Activated T-helper 2 cell treated with anti-CD3 and anti-CD28 coated beads, Interferon-gamma antibody, Interleukin-2, Interleukin-4, amounts not matched to agents 10 μg/mL and 5 μg/mL and 100 μg/mL, durations not matched to agents 14 hours and 24 hours and 36 hours (primary cell): ENCODE measurements around the gene RNF180. TPM values are rescaled to one million over a fixed set of nuclear protein-coding genes. Genes with fewer than 3 reads are reported as not detected.

Experiments
- DNase-seq: peaks from one replicate; pipeline ENCODE4 v3.0.0; 2021; ENCODE audit warnings: low spot score
- H3K27ac Mint-ChIP-seq: one replicate; pipeline ENCODE4 v1.8.0; 2021; ENCODE audit warnings: mixed read lengths
- H3K27me3 Mint-ChIP-seq: one replicate; pipeline ENCODE4 v1.8.0; 2021; ENCODE audit warnings: low read depth, mixed read lengths
- H3K36me3 Mint-ChIP-seq: one replicate; pipeline ENCODE4 v1.8.0; 2021; ENCODE audit warnings: low read depth, mixed read lengths
- H3K4me1 Mint-ChIP-seq: one replicate; pipeline ENCODE4 v1.8.0; 2021; ENCODE audit warnings: low read depth, mixed read lengths
- H3K4me3 Mint-ChIP-seq: one replicate; pipeline ENCODE4 v1.8.0; 2021; ENCODE audit warnings: low read depth, mild to moderate bottlenecking, moderate library complexity, mixed read lengths
- H3K9me3 Mint-ChIP-seq: one replicate; pipeline ENCODE4 v1.8.0; 2021; ENCODE audit warnings: mixed read lengths
- intact Hi-C: fragments of 100-400 bp; cut with micrococcal nuclease; formaldehyde crosslinking; loops from one replicate; pipeline ENCODE4 v1.15.1; 2023
- total RNA-seq: library from RNA; stranded (reverse); gene quantifications from 2 replicates; pipeline ENCODE4 v1.2.3, GENCODE V29; 2022

RNF180 gene
- total RNA-seq, 1 donor from 2014 or later, result not detected

DNA sequence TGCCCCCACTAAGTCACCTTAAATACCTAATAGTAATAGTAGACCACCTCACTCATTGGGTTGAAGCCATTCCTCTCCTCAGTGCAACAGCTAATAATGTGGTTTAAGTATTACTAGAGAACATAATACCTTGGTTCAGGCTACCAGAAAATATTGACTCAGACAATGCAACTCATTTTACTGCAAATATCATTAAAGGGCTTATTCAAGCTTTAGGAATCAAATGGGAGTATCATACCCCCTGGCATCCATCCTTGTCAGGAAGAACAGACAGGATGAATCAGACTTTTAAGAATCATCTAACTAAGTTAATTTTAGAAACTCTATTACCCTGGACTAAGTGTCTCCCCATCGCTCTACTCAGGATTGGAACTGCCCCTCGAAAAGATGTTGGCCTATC is 6.8 kb upstream of the RNF180 start:
- intact Hi-C loops, result no loop called here
- Mint-ChIP-seq H3K36me3 (no peaks in the 10 kb centered on the region), H3K27me3 (peaks cover 2% of the 10 kb centered on the region), H3K4me1 (no peaks in the 10 kb centered on the region), H3K27ac (no peak overlapping the region), H3K9me3 (peaks cover 3% of the 10 kb centered on the region), H3K4me3 (no peak overlapping the region)
- DNase-seq, result no peak

DNA sequence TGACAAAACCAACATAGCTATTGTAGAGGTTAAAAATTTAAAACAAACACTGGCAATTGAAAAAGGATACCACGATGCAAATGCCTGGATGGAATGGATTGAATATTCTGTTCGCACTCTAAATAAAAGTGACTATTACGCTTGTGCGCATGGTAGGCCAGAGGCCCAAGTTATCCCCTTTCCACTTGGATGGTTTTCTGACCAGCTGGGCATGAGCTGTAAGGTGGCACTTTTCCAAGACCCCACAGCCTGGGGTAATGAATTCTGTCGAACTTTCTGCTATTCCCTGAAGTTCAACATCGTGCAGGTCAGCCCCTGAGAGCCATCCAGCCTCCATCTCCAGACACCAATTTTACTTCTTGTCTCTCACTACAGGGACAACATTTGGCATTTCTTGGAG is 5.4 kb upstream of the RNF180 start:
- peaks cover 13% of the 10 kb centered on the region for H3K27me3 Mint-ChIP-seq
- H3K9me3 Mint-ChIP-seq, result no peaks in the 10 kb centered on the region
- no peaks in the 10 kb centered on the region for H3K36me3 Mint-ChIP-seq
- H3K27ac Mint-ChIP-seq, result no peak overlapping the region
- no peak for DNase-seq
- no peak overlapping the region for H3K4me3 Mint-ChIP-seq
- H3K4me1 Mint-ChIP-seq, result no peaks in the 10 kb centered on the region
- intact Hi-C loops, result no loop called here

DNA sequence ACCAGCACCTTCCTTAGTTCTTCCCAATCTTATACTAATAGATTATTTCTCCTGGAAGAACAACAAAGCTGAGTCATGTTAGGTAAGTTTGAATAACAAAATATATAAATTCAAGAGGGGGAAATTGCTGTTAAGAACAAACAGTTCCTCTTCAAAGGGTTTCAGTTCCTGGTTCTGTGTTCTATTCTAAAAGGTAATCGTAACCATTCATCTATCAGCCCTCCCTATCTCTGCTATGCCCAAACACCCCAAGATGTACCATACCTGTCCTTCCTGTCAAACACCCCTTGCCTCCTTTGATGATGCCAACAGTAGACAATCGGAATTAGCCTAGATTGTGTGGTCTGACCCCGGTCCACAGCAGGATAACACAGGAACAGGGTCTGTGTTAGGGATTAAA is 4.2 kb upstream of the RNF180 start:
- no peaks in the 10 kb centered on the region for H3K4me1 Mint-ChIP-seq
- no peaks in the 10 kb centered on the region for H3K36me3 Mint-ChIP-seq
- H3K4me3 Mint-ChIP-seq, result no peak overlapping the region
- no peak for DNase-seq
- peaks cover 20% of the 10 kb centered on the region for H3K27me3 Mint-ChIP-seq
- no peak overlapping the region for H3K27ac Mint-ChIP-seq
- no peaks in the 10 kb centered on the region for H3K9me3 Mint-ChIP-seq
- intact Hi-C loops, result no loop called here

DNA sequence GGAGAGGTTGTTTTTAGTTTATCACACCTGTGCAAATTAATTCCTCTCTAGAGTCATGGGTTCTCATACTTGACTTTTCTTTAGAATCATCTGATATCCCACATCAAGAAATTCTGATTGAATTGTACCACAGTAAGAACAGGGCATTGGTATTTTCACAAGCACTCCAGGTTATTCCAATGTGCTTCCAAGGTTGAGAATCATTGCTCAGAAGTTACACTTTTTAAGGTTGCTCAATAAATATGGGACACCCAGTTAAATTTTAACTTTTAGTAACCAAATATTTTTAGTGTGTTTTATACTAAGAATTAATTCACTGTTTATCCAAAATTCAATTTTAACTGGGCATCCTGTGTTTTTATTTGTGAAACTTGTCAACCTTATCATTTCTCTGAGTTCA is 2.5 kb upstream of the RNF180 start:
- Mint-ChIP-seq H3K36me3 (no peaks in the 10 kb centered on the region), H3K4me3 (no peak overlapping the region), H3K27me3 (peaks cover 27% of the 10 kb centered on the region)

DNA sequence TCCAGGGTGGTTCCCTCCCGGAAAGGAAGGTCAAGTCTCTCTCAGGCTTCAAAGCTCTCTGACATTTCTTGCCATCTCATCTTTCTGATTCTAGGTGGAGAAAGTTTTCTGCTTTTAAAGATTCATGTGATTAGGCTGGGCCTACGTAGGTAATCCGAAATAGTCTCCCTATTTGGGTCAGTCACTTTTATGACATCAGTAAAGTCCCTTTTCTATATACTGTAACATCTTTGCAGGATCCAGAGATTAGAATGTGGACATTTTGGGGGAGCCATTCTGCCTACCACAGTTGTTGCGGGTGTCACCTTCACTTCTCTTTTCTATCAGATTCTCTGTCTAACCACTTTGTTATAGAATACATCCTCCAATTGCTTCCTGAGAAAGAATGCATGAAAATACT is 1.9 kb upstream of the RNF180 start:
- no peak overlapping the region for H3K4me3 Mint-ChIP-seq
- H3K4me1 Mint-ChIP-seq, result no peaks in the 10 kb centered on the region
- intact Hi-C loops, result no loop called here
- no peak for DNase-seq
- H3K36me3 Mint-ChIP-seq, result no peaks in the 10 kb centered on the region
- no peaks in the 10 kb centered on the region for H3K9me3 Mint-ChIP-seq
- H3K27ac Mint-ChIP-seq, result no peak overlapping the region
- peaks cover 27% of the 10 kb centered on the region for H3K27me3 Mint-ChIP-seq

More for the DNA sequence above, 2.5 kb upstream of the RNF180 start:
- DNase-seq, result no peak
- Mint-ChIP-seq H3K4me1 (no peaks in the 10 kb centered on the region), H3K9me3 (no peaks in the 10 kb centered on the region), H3K27ac (no peak overlapping the region)
- intact Hi-C loops, result no loop called here

DNA sequence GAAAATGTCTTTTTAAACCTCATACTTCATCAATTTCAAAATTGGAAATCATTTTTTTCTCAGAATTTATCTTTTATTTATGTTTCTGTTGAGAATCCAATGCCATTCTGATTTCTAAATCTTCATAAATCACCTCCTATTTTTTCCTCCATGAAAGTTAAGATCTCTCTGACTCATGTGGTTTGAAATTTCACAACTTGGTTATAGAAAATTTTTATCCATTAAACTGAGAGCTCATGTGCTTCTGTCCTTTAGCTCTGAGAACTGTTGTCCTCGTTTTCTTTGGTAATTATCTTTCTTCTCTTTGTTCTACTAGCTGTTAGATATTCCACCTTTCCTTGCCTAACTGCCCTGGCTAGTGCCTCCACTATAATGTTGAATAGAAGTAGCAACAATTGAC is 1.5 kb upstream of the RNF180 start:
- intact Hi-C loops, result no loop called here
- peaks cover 27% of the 10 kb centered on the region for H3K27me3 Mint-ChIP-seq

DNA sequence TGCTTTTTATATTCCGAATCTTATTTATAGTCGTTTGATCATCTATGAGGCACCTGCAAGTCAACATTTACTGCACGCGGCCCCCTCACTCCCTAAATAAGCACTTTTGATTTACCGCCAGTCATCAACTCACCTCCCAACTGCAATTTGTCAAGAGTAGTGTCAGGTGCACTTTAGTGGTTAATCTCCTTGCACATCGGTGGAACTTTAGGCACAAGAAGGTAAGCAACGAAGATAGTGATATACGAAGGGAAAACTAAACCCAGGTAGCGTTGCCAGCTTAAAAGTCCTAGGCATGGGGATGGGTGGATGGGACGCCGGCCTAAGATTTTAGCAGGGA is 513 bp upstream of the RNF180 start:
- Mint-ChIP-seq H3K4me3 (peak overlapping the region; percentile 13), H3K27ac (no peak overlapping the region), H3K4me1 (no peaks in the 10 kb centered on the region)

More for the DNA sequence above, 1.5 kb upstream of the RNF180 start:
- DNase-seq, result no peak
- H3K4me3 Mint-ChIP-seq, result no peak overlapping the region
- no peak overlapping the region for H3K27ac Mint-ChIP-seq
- H3K9me3 Mint-ChIP-seq, result no peaks in the 10 kb centered on the region
- no peaks in the 10 kb centered on the region for H3K4me1 Mint-ChIP-seq
- no peaks in the 10 kb centered on the region for H3K36me3 Mint-ChIP-seq

DNA sequence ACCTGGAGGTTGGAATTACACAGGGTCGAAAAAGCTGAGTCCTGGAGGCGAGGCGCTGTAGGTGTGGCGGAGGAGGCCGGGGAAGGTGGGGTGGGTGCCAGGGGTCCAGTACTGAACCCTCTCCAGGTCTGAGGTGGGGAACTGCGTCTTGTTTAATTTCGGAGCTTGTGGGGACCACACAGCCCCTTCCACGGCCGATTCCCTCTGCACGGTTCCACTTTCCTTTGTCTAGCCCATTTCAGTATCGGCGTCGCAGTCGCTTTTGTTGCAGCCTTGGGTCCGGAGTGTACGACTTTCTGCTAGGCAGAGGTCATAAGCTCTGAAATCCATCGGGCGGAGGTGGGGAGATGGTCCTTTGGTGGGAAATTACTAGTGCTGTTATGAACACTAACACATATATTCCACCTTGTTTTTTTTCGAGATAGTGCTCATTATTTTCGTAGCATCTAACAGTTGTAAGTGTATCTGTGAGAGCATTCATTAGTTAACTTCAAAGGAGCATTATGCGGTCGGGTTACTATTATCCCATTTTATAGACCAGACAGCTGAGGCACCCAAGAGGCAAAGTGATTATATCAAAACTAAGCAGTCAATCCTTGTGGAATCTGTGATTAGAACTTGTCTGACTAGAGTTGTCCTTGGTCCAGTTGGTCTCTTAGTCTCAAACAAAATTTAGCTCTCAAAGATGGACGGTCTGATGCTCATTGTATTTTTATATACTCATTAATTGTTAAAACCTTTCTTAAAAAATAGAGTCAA is 737 bp downstream of the RNF180 start:
- Mint-ChIP-seq H3K36me3 (no peaks in the 10 kb centered on the region), H3K4me3 (no peak overlapping the region), H3K27ac (no peak overlapping the region), H3K9me3 (no peaks in the 10 kb centered on the region), H3K4me1 (no peaks in the 10 kb centered on the region), H3K27me3 (peaks cover 27% of the 10 kb centered on the region)
- intact Hi-C loops, result no loop called here
- DNase-seq, result no peak

More for the DNA sequence above, 513 bp upstream of the RNF180 start:
- Mint-ChIP-seq H3K36me3 (no peaks in the 10 kb centered on the region), H3K27me3 (peaks cover 27% of the 10 kb centered on the region), H3K9me3 (no peaks in the 10 kb centered on the region)
- no peak for DNase-seq
- intact Hi-C loops, result no loop called here

DNA sequence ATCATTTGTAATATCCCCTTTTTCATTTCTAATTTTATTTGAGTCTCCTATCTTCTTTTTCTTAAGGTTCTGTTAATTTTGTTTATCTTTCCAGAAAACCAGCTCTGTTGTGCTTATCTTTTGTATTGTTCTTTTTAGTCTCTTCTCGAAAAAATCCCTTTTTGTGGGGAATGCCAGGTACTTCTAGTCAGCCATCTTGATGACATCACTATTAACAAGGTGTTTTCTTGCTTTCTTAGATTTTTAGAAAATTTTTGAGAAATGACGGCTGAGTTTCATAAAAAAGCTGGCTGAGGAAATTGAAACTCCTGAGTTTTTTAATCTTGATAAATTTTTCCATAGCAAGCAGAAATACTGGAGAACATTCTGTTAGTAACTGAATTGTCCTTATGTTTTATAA is 10.7 kb downstream of the RNF180 start:
- Mint-ChIP-seq H3K4me1 (no peaks in the 10 kb centered on the region), H3K27me3 (no peaks in the 10 kb centered on the region), H3K36me3 (no peaks in the 10 kb centered on the region), H3K27ac (no peak overlapping the region), H3K9me3 (peaks cover 17% of the 10 kb centered on the region), H3K4me3 (no peak overlapping the region)
- intact Hi-C loops, result no loop called here
- DNase-seq, result no peak

DNA sequence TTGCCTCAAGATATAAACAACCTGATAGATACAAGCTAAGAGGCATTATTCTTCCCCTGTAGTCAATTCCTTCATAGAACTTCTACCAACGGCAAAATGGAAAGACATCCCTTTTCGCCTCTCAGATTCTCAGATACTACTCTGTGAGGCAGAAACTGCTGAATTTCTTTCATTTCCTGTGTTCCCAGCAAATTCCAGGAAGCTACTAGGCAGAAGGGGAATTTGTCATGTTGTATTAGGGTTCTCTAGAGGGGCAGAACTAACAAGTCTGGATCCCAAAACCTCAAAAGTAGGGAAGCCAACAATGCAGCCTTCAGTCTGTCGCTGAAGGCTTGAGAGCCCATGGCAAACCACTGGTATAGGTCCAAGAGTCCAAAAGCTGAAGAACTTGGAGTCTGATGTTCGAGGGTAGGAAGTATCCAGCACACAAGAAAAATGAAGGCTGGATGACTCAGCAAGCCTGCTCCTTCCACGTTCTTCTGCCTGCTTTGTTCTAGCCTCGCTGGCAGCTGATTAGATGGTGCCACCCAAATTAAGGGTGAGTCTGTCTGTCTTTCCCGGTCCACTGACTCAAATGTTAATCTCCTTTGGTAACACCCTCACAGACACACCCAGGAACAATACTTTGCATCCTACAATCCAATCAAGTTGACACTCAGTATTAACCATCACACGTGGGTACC is 15.2 kb downstream of the RNF180 start:
- H3K27ac Mint-ChIP-seq, result no peak overlapping the region
- H3K27me3 Mint-ChIP-seq, result no peaks in the 10 kb centered on the region
- no peak for DNase-seq

DNA sequence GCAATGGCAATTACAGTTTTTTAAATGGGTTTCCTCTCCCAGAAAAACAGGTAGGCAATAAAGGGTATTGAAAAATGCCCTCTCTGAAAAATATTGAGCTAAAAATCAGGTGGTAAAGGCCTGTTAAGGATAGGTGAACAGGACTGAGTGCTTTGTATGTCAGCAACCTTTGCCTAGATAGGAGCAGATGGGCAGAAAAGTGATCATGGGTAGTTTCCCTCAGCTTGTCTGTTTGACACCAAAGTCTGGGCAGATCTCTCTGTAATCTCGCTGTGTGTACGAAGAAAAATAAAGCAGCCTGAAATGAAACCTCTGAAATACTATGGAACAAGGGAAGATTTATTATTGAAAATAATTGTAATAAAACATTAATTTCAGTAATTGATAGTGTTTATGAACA is 15.8 kb downstream of the RNF180 start:
- Mint-ChIP-seq H3K27me3 (no peaks in the 10 kb centered on the region), H3K4me3 (no peak overlapping the region), H3K4me1 (no peaks in the 10 kb centered on the region), H3K27ac (no peak overlapping the region), H3K36me3 (no peaks in the 10 kb centered on the region), H3K9me3 (peaks cover 11% of the 10 kb centered on the region)
- no peak for DNase-seq
- intact Hi-C loops, result no loop called here

More for the DNA sequence above, 15.2 kb downstream of the RNF180 start:
- Mint-ChIP-seq H3K36me3 (no peaks in the 10 kb centered on the region), H3K4me3 (no peak overlapping the region), H3K4me1 (no peaks in the 10 kb centered on the region), H3K9me3 (peaks cover 17% of the 10 kb centered on the region)
- intact Hi-C loops, result no loop called here

DNA sequence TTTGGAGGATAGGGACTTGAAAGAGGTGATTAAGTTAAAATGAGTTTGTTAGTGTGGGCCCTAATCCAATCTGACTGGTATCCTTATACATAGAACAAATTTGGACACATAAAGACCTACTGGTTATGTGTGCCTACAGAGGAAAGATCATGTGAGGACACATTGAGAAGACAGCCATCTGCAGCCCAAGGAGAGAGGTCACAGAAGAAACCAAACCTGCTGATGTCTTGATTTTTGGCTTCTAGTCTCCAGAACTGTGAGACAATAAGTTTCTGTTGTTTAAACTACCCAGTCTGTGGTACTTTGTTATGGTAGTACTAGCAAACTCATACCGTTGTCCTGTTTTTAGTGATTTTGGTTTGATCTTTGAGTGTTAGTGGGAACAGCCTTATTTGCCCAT is 18.3 kb downstream of the RNF180 start:
- H3K4me3 Mint-ChIP-seq, result no peak overlapping the region
- DNase-seq, result no peak
- peaks cover 6% of the 10 kb centered on the region for H3K9me3 Mint-ChIP-seq
- no peaks in the 10 kb centered on the region for H3K36me3 Mint-ChIP-seq
- H3K4me1 Mint-ChIP-seq, result no peaks in the 10 kb centered on the region
- no peaks in the 10 kb centered on the region for H3K27me3 Mint-ChIP-seq
- H3K27ac Mint-ChIP-seq, result no peak overlapping the region
- intact Hi-C loops, result no loop called here

DNA sequence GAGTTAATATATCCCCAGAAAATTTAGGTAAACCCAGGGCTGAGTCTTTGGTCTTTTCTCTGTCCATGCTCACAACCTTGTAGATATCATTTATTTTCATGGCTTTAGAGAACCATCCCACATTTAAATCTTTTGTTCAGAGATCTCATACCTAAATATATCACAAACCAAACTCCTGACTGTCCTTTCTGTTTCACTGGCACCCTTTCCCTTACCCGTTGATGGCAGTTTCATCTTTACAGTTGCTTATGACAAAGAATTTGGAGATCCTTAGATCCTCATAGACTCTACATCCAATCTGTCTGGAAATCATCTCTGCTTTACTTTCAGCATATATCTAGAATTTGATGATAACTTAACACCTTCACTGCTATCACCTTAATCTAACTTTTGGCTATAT is 19.2 kb downstream of the RNF180 start:
- DNase-seq, result no peak
- Mint-ChIP-seq H3K36me3 (no peaks in the 10 kb centered on the region), H3K4me1 (no peaks in the 10 kb centered on the region), H3K27ac (no peak overlapping the region), H3K9me3 (peaks cover 3% of the 10 kb centered on the region), H3K27me3 (no peaks in the 10 kb centered on the region), H3K4me3 (no peak overlapping the region)
- intact Hi-C loops, result no loop called here
